Nephron (organoid): ENCODE measurements around the gene RAMP3.

ENCODE experiments used
- H3K27ac Mint-ChIP-seq, 3 experiments: 2 replicates each; pipeline ENCODE4 v1.8.0; 2020; ENCODE audit warnings: mixed read lengths in 3 of 3, mild to moderate bottlenecking in 2 of 3, moderate library complexity in 1 of 3
- H3K27me3 Mint-ChIP-seq: 2 replicates; pipeline ENCODE4 v1.8.0; 2021; ENCODE audit warnings: low read depth, mild to moderate bottlenecking, moderate library complexity, mixed read lengths
- H3K36me3 Mint-ChIP-seq: 2 replicates; pipeline ENCODE4 v1.8.0; 2020; ENCODE audit warnings: low read depth, mixed read lengths
- H3K4me1 Mint-ChIP-seq: 2 replicates; pipeline ENCODE4 v1.8.0; 2020; ENCODE audit warnings: mixed read lengths
- H3K4me3 Mint-ChIP-seq, 3 experiments: 2 replicates each; pipeline ENCODE4 v1.8.0; 2020; ENCODE audit warnings: mild to moderate bottlenecking in 3 of 3, mixed read lengths in 3 of 3, moderate library complexity in 2 of 3
- H3K9me3 Mint-ChIP-seq: 2 replicates; pipeline ENCODE4 v1.8.0; 2020; ENCODE audit warnings: mixed read lengths
- TF ChIP-seq, protein P1 (sequence below), 3 experiments: fragments of 200-600 bp; sonication (generic); IDR thresholded peaks; one replicate each; pipeline ENCODE4 v1.5.0; 2021; ENCODE audit warnings: antibody characterized with exemption in 3 of 3; ENCODE audit not compliant: unreplicated experiment in 3 of 3

RAMP3 gene

DNA sequence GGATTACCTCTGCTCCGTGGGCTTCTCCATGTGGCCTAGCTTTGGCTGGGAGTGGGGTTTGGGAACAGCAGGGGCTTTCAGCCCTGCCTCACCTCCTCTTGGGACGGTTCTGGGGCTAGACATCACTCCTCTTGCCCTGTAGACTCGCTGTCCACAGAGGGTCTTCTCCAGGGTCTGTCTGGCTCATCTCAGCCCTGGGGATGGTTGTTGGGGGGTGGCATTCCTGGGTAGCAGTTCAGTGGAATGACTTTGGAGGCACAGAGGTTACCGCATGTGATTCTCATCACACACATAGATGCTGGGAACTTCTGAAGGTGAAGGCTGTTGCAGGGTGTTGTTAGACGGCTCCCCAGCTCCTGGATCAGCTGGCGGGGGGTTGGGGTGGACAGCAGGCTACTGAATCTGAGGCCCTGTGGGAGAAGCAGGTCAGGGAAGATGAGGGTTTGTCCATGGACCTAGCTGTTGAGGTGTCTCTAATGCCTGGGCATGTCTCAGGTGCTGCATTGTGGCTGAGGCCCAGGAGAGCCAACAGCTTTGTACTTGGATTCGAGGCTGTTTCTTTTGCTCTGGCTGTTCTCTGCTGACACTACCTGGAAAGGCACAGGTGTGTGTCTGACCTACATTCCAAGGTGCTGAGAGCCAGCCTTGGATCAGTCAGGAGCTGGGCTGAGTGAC lies 23.8 kb downstream of the RAMP3 start:
- Mint-ChIP-seq H3K27ac (no peak overlapping the region), H3K9me3 (no peaks in the 10 kb centered on the region), H3K27me3 (peaks cover 13% of the 10 kb centered on the region), H3K36me3 (no peaks in the 10 kb centered on the region), H3K4me1 (no peaks in the 10 kb centered on the region), H3K4me3 (no peak overlapping the region)
- TF ChIP-seq, protein P1, sequence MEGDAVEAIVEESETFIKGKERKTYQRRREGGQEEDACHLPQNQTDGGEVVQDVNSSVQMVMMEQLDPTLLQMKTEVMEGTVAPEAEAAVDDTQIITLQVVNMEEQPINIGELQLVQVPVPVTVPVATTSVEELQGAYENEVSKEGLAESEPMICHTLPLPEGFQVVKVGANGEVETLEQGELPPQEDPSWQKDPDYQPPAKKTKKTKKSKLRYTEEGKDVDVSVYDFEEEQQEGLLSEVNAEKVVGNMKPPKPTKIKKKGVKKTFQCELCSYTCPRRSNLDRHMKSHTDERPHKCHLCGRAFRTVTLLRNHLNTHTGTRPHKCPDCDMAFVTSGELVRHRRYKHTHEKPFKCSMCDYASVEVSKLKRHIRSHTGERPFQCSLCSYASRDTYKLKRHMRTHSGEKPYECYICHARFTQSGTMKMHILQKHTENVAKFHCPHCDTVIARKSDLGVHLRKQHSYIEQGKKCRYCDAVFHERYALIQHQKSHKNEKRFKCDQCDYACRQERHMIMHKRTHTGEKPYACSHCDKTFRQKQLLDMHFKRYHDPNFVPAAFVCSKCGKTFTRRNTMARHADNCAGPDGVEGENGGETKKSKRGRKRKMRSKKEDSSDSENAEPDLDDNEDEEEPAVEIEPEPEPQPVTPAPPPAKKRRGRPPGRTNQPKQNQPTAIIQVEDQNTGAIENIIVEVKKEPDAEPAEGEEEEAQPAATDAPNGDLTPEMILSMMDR (IDR thresholded peaks at IDR 0.05; ENCODE audit: unreplicated experiment in 3 of 3) = no peak

DNA sequence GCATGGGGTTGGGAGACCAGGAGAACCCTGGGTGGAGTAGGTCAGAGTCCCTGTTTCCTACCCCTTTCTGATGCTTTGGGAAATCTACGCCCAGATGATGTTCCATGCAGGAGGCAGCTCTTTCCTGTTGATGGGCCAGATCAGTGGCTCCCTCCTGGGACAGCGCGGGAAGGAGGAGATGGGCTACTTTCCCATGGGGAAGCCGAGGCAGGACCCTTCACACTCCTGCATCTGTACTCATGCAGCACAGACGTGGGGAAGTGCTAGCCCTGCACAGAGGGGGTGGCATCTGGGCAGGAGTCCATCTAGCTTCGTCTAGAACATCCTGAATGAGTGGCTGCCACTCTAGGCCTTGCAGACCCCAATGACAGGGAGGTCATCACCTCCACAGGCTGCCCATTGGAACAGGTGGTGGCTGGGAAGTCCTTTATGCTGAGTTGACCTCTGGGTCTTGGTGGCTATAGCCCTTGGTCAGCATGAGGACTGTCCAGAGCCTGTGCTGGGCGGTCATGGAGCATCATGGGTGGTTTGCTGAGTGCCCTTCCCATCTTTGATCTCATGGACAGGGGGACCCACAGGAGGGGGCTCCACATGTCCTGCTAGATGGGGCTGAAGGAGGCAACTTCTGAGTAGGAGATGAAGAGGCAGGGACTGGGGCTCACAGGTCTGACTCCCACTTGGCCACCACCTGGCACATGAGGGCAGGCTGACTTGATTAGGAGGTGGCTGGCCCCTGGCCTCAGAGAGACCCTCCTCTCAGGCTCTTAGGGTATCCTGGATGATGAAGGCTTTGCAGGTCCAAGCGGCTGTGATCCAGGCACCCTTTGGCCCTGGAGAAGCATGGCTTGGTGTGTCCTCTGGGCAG lies 24.6 kb downstream of the RAMP3 start:
- no peaks in the 10 kb centered on the region for H3K36me3 Mint-ChIP-seq

DNA sequence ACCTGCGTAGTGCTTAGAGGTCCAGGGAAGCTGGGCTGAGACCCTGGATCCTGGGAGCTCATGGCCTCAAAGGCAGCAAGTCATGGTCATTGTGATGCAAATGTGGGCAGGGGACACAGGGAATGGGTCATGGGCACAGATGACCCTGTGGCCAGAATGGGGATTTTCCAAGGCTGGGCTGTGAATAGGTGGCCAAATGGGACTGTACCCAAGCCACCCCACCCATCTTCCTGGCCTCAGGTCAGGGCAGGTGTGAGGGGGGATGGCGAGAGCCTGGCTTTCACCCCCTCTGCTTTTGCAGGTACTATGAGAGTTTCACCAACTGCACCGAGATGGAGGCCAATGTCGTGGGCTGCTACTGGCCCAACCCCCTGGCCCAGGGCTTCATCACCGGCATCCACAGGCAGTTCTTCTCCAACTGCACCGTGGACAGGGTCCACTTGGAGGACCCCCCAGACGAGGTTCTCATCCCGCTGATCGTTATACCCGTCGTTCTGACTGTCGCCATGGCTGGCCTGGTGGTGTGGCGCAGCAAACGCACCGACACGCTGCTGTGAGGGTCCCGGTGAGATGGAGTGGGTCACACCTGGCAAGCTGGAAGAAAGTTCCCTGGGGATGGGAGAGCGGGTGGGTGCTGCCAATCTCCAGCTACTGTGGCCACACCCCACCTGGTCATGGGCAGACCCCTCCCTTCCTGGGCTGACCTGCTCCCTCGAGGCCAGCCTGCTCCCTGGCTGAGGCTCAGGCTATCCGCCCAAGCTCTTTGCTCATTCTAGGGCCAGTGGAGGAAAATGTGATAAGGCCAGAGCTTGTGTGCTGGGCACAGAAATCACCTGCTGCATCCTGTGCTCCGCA lies 25.5 kb downstream of the RAMP3 start:
- peaks cover 11% of the 10 kb centered on the region for H3K27me3 Mint-ChIP-seq
- H3K9me3 Mint-ChIP-seq = no peaks in the 10 kb centered on the region
- H3K27ac Mint-ChIP-seq = no peak overlapping the region
- no peaks in the 10 kb centered on the region for H3K36me3 Mint-ChIP-seq
- no peak overlapping the region for H3K4me3 Mint-ChIP-seq
- no peaks in the 10 kb centered on the region for H3K4me1 Mint-ChIP-seq
- TF ChIP-seq, protein P1 (IDR thresholded peaks at IDR 0.05; ENCODE audit: unreplicated experiment in 3 of 3) = no peak

More for the DNA sequence above, 24.6 kb downstream of the RAMP3 start:
- Mint-ChIP-seq H3K4me1 (no peaks in the 10 kb centered on the region), H3K27ac (no peak overlapping the region), H3K4me3 (no peak overlapping the region), H3K9me3 (no peaks in the 10 kb centered on the region), H3K27me3 (peaks cover 11% of the 10 kb centered on the region)
- TF ChIP-seq, protein P1 (IDR thresholded peaks at IDR 0.05; ENCODE audit: unreplicated experiment in 3 of 3) = no peak

DNA sequence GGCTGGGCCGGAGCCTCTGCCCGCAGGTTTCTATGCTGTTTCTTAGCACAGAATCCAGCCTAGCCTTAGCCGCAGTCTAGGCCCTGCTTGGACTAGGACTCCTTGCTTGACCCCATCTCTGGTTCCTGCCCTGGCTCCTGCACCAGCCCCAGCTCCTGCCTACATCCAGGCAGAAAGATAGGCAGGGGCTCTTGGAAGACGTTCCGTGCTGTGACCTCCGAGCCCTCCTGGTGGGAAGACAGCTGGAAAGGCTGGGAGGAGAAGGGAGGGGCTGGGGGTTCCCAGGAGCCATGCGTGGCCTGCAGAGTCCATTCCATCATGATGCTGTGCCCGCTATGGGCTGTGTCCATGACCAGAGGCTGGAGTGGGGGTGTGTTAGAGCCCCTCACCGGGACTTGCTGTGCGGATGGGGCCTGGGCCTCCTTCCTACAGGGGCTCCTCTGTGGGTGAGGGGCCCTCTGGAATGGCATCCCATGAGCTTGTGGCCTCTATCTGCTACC lies 26.2 kb downstream of the RAMP3 start:
- TF ChIP-seq, protein P1 (IDR thresholded peaks at IDR 0.05; ENCODE audit: unreplicated experiment in 3 of 3) = no peak
- no peak overlapping the region for H3K27ac Mint-ChIP-seq
- no peaks in the 10 kb centered on the region for H3K9me3 Mint-ChIP-seq
- H3K4me3 Mint-ChIP-seq = no peak overlapping the region
- H3K36me3 Mint-ChIP-seq = no peaks in the 10 kb centered on the region
- peaks cover 7% of the 10 kb centered on the region for H3K27me3 Mint-ChIP-seq
- H3K4me1 Mint-ChIP-seq = no peaks in the 10 kb centered on the region

DNA sequence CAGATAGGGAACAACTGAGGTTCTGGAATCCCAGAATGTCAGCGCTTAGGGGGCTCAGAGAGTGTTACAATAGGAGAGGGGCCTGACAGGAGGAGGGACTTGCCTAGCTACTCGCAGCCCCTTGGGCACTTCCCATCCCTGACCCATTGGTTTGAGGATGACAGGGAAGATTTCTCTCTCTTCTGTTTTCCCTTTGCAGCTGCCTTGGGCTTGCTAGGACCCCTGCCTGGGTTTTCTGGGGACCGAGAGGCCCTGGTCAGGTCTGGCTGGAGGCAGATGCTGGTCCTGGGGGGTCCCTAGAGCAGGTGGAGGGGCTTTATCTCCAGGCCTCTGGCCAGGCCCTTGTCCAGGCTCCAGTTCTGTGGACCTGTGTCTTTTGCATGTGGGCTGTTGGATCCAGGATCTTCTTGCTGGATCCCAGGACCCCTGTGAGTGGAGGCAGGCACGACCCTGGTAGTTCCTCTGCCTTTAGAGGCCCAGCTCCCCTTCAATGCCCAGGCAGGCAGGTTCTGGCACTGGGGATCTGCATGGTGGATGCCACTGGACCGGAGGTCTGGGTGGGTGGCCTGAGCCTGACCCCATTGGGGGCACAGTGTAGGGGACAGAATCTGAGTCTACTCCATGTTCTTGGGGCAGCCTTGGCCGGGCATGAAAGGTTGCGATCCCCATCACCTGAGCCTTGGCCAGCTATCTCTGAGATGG lies 26.9 kb downstream of the RAMP3 start:
- Mint-ChIP-seq H3K4me1 (no peaks in the 10 kb centered on the region), H3K9me3 (no peaks in the 10 kb centered on the region), H3K36me3 (no peaks in the 10 kb centered on the region), H3K4me3 (no peak overlapping the region), H3K27ac (no peak overlapping the region), H3K27me3 (peaks cover 7% of the 10 kb centered on the region)
- TF ChIP-seq, protein P1 (IDR thresholded peaks at IDR 0.05; ENCODE audit: unreplicated experiment in 3 of 3) = no peak
